ENCODE measurements around the gene PLEKHF1. TPM values are rescaled to one million over a fixed set of nuclear protein-coding genes. Genes with fewer than 3 reads are reported as not detected.
A peak's percentile ranks its signal among the peaks of the same experiment; 100 is the strongest.

Gene PLEKHF1
- total RNA-seq, 1 donor from 2014 or later = 27.8 TPM

- peaks cover 14% of the 10 kb centered on the region for H3K27me3 ChIP-seq (ENCODE audit: low read depth)
- TF ChIP-seq CTCF (IDR thresholded peaks at IDR 0.05; ENCODE audit: borderline replicate concordance) = no peak
- intact Hi-C loops (cut with micrococcal nuclease) = no loop called here
- no peak overlapping the region for H3K4me3 ChIP-seq
- no peaks in the 10 kb centered on the region for H3K36me3 ChIP-seq
- H3K4me1 ChIP-seq = no peaks in the 10 kb centered on the region
- H3K27ac ChIP-seq (replicated peaks) = no peak overlapping the region
- no peak for DNase-seq
- H3K9me3 ChIP-seq (replicated peaks) = peaks cover 8% of the 10 kb centered on the region
These were observed 9.5 kb upstream of the PLEKHF1 start for GRCh38 chr19:29655648-29656335.

DNA sequence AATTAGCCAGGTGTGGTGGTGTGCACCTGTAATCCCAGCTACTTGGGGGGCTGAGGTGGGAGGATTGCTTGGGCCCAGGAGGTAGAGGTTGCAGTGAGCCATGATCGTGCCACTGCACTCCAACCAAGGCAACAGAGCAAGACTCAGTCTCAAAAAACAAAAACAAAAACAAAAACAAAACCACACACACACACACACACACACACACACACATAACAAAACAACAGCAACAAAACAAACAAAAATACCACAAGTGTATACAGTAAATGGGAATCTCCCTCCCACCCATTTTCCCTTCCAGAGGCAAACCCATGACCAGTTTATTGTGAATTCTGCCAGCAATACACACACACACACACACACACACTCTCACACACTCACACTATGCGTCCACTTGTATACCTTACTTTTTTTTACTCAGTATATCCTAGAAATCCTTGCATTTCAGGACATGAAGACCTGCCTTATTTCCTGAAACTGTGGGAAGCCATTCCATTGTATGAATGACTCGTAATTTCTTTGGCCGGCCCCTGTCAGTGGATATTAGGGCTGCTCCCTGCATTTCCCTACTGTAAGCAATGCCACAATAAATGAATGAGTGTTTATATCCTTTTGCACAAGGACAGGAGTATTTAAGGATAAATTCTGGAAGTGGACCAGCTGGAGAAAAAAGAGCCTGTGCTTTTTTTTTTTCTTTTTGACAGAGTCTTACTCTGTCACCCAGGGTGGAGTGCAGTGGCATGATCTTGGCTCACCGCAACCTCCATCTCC lies 6.9 kb upstream of the PLEKHF1 start:
- no peak overlapping the region for H3K27ac ChIP-seq (replicated peaks)
- peaks cover 8% of the 10 kb centered on the region for H3K9me3 ChIP-seq (replicated peaks)
- no peak overlapping the region for H3K4me3 ChIP-seq
- no peak for DNase-seq
- no peaks in the 10 kb centered on the region for H3K36me3 ChIP-seq
- intact Hi-C loops (cut with micrococcal nuclease) = no loop called here
- TF ChIP-seq CTCF (IDR thresholded peaks at IDR 0.05; ENCODE audit: borderline replicate concordance) = no peak
- H3K27me3 ChIP-seq (ENCODE audit: low read depth) = peaks cover 8% of the 10 kb centered on the region
- H3K4me1 ChIP-seq = peaks cover 24% of the 10 kb centered on the region

- DNase-seq = no peak
- intact Hi-C loops (cut with micrococcal nuclease) = no loop called here
- H3K4me1 ChIP-seq = peaks cover 46% of the 10 kb centered on the region
- no peak overlapping the region for H3K4me3 ChIP-seq
- peak overlapping the region; percentile 98 for H3K27ac ChIP-seq (replicated peaks)
- no peaks in the 10 kb centered on the region for H3K27me3 ChIP-seq (ENCODE audit: low read depth)
- no peaks in the 10 kb centered on the region for H3K36me3 ChIP-seq
- no peak for TF ChIP-seq CTCF (IDR thresholded peaks at IDR 0.05; ENCODE audit: borderline replicate concordance)
- H3K9me3 ChIP-seq (replicated peaks) = no peaks in the 10 kb centered on the region
These were observed 4.4 kb upstream of the PLEKHF1 start for GRCh38 chr19:29660835-29661234.

GRCh38 chr19:29662278-29662603 lies 3.0 kb upstream of the PLEKHF1 start:
- Histone ChIP-seq H3K36me3 (no peaks in the 10 kb centered on the region), H3K27ac (replicated peaks) (peak overlapping the region; percentile 98), H3K9me3 (replicated peaks) (no peaks in the 10 kb centered on the region), H3K4me1 (peaks cover 59% of the 10 kb centered on the region), H3K27me3 (ENCODE audit: low read depth) (no peaks in the 10 kb centered on the region), H3K4me3 (peak overlapping the region; percentile 48)
- DNase-seq = no peak
- intact Hi-C loops (cut with micrococcal nuclease) = no loop called here
- no peak for TF ChIP-seq CTCF (IDR thresholded peaks at IDR 0.05; ENCODE audit: borderline replicate concordance)

DNA sequence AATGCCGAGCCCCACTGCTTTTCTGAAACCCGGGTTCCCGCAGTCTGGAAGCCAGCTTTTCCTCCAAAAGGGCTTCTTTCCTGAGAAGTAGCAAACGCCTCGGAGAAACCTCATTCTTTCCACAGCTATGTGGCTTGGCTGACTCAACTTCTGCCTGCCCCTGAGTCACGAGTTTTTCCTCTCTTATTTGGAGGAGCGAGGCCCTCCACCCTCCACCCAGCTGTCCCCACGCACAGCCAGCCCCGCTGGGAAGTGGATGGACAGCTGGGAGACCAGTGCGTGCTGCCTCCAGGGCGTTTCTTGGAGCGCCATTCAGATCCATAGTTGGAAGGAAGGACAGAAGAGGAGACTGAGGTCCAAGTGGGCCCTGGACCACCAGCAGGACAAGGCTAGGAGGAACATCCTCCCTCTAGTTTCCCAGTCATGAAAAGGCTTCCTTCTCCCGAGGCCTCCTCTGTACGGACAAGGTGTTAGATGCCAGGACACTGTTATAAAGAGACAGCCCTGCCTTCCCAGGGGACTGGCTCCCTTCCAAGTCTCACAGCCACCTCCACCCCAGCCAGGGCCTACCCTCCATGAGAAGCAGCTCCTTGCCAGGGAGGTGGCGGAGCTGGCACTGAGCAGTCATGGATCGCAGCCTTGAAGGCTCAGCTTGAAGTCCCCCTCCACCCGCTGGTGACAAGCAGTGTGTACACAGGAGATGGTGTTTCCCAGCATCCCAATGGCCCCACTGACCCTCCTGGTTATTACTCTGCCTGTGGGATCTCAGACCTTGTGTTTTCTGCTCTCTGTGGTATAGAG lies 2.5 kb upstream of the PLEKHF1 start:
- peak overlapping the region; percentile 48 for H3K4me3 ChIP-seq
- H3K4me1 ChIP-seq = peaks cover 65% of the 10 kb centered on the region
- DNase-seq = peak; percentile 60
- no peaks in the 10 kb centered on the region for H3K27me3 ChIP-seq (ENCODE audit: low read depth)
- no peaks in the 10 kb centered on the region for H3K9me3 ChIP-seq (replicated peaks)
- intact Hi-C loops (cut with micrococcal nuclease) = no loop called here
- peak overlapping the region; percentile 98 for H3K27ac ChIP-seq (replicated peaks)
- H3K36me3 ChIP-seq = no peaks in the 10 kb centered on the region
- TF ChIP-seq CTCF (IDR thresholded peaks at IDR 0.05; ENCODE audit: borderline replicate concordance) = no peak

Data from left ventricle myocardium inferior (tissue), 1 donor.